ENCODE measurements around the gene PBXIP1.

The PBXIP1 gene

GRCh38 chr1:154961207-154962155 is 5.6 kb upstream of the PBXIP1 start, which contains the start of gene PYGO2:
TSS of gene PYGO2 (minus strand) at chr1:154961782. CDS start at chr1:154961576, 206 bp downstream.
- H3K36me3 ChIP-seq (ENCODE audit: control insufficient read depth, insufficient read depth, low read length) = peaks cover 38% of the 10 kb centered on the region
- peak; percentile 34 for TF ChIP-seq CTCF (IDR thresholded peaks at IDR 0.05; ENCODE audit: insufficient read depth, low read length, poor library complexity, severe bottlenecking)
- peak; percentile 90 for DNase-seq (ENCODE audit: extremely low read depth, insufficient read length)
- no peaks in the 10 kb centered on the region for H3K27me3 ChIP-seq (replicated peaks; ENCODE audit: control insufficient read depth, insufficient read depth, low read length)
- H3K4me3 ChIP-seq (replicated peaks; ENCODE audit: low read depth, low read length) = peak within 1 kb of the TSS; percentile 62

- Histone ChIP-seq H3K4me3 (replicated peaks; ENCODE audit: low read depth, low read length) (peak overlapping the region; percentile 62), H3K27me3 (replicated peaks; ENCODE audit: control insufficient read depth, insufficient read depth, low read length) (no peaks in the 10 kb centered on the region), H3K36me3 (ENCODE audit: control insufficient read depth, insufficient read depth, low read length) (peaks cover 30% of the 10 kb centered on the region)
- TF ChIP-seq CTCF (IDR thresholded peaks at IDR 0.05; ENCODE audit: insufficient read depth, low read length, poor library complexity, severe bottlenecking) = no peak
- DNase-seq (ENCODE audit: extremely low read depth, insufficient read length) = no peak
Measured at GRCh38 chr1:154960446-154961136, 4.7 kb upstream of the PBXIP1 start.

- Histone ChIP-seq H3K27me3 (replicated peaks; ENCODE audit: control insufficient read depth, insufficient read depth, low read length) (no peaks in the 10 kb centered on the region), H3K4me3 (replicated peaks; ENCODE audit: low read depth, low read length) (no peak overlapping the region), H3K36me3 (ENCODE audit: control insufficient read depth, insufficient read depth, low read length) (peaks cover 22% of the 10 kb centered on the region)
- DNase-seq (ENCODE audit: extremely low read depth, insufficient read length) = no peak
- TF ChIP-seq CTCF (IDR thresholded peaks at IDR 0.05; ENCODE audit: insufficient read depth, low read length, poor library complexity, severe bottlenecking) = no peak
Measured at GRCh38 chr1:154959426-154959780, 3.5 kb upstream of the PBXIP1 start.

- DNase-seq (ENCODE audit: extremely low read depth, insufficient read length) = no peak
Measured at GRCh38 chr1:154958681-154959425, 3.0 kb upstream of the PBXIP1 start.

More at GRCh38 chr1:154958681-154959425, 3.0 kb upstream of the PBXIP1 start:
- no peak for TF ChIP-seq CTCF (IDR thresholded peaks at IDR 0.05; ENCODE audit: insufficient read depth, low read length, poor library complexity, severe bottlenecking)
- Histone ChIP-seq H3K27me3 (replicated peaks; ENCODE audit: control insufficient read depth, insufficient read depth, low read length) (no peaks in the 10 kb centered on the region), H3K36me3 (ENCODE audit: control insufficient read depth, insufficient read depth, low read length) (peaks cover 21% of the 10 kb centered on the region), H3K4me3 (replicated peaks; ENCODE audit: low read depth, low read length) (no peak overlapping the region)
